Gastroesophageal sphincter (tissue), 3 donors: ENCODE data around the gene PARD3B.

Source experiments
- POLR2AphosphoS5 ChIP-seq: sonication (generic); formaldehyde crosslinking; IDR thresholded peaks from one replicate; pipeline ENCODE4 v1.6.1; 2017; ENCODE audit warnings: antibody characterized with exemption
- TF ChIP-seq, protein P1 (sequence below), 4 experiments: fragments of 200-600 bp in 2 of 4; fragments of 450-650 bp in 2 of 4; sonication (generic) in 1 of 4; IDR thresholded peaks; one replicate each; pipeline ENCODE4 v1.5.1; 2017 to 2019; ENCODE audit warnings: antibody characterized with exemption in 4 of 4, mild to moderate bottlenecking in 2 of 4, moderate library complexity in 2 of 4

DNA sequence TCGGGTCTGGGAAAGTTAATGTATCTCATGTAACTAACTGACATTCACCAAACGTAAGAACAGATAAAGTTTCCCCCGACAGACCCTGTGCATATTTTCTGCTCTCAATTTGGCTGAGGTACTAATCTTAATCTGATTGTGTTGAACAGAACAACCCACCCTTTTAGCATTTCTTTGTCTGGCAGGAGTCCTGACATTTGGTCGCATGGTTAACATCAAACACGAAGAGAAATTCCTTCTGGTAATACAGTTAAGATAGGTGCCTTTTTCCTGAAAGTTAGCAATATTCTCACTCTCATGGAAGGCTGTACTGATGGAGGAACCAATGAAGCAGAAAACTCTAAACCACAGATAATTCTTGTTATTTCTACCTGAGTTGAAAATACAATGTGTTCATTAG, 520.8 kb downstream of the PARD3B start:
- TF ChIP-seq, protein P1, sequence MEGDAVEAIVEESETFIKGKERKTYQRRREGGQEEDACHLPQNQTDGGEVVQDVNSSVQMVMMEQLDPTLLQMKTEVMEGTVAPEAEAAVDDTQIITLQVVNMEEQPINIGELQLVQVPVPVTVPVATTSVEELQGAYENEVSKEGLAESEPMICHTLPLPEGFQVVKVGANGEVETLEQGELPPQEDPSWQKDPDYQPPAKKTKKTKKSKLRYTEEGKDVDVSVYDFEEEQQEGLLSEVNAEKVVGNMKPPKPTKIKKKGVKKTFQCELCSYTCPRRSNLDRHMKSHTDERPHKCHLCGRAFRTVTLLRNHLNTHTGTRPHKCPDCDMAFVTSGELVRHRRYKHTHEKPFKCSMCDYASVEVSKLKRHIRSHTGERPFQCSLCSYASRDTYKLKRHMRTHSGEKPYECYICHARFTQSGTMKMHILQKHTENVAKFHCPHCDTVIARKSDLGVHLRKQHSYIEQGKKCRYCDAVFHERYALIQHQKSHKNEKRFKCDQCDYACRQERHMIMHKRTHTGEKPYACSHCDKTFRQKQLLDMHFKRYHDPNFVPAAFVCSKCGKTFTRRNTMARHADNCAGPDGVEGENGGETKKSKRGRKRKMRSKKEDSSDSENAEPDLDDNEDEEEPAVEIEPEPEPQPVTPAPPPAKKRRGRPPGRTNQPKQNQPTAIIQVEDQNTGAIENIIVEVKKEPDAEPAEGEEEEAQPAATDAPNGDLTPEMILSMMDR (IDR thresholded peaks at IDR 0.05): no peak
- TF ChIP-seq POLR2AphosphoS5: no peak
